GM19035 (cell line): ENCODE data around the gene PNKD.

Experiments
- ATAC-seq: cut with Tn5 transposase; IDR thresholded peaks from one replicate; pipeline ENCODE4 v1.9.1; 2021; ENCODE audit not compliant: unreplicated experiment

The PNKD gene

DNA sequence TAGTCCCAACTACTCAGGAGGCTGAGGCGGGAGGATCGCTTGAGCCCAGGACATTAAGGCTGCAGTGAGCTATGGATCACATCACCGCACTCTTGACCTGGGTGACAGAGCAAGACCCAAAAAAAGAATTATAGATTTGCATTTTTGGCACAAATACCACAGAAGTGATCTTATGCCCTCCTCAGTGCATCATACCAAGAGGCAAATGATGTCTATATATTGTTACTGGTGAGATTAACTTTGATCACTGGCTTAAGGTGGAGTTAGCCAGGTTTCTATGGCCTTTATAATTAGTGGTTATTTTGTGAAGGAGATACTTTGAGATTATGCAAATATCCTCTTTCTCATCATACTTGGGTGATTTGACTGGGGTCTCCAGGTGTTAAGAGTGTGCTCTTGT, 64.2 kb downstream of the PNKD start:
- no peak for ATAC-seq

DNA sequence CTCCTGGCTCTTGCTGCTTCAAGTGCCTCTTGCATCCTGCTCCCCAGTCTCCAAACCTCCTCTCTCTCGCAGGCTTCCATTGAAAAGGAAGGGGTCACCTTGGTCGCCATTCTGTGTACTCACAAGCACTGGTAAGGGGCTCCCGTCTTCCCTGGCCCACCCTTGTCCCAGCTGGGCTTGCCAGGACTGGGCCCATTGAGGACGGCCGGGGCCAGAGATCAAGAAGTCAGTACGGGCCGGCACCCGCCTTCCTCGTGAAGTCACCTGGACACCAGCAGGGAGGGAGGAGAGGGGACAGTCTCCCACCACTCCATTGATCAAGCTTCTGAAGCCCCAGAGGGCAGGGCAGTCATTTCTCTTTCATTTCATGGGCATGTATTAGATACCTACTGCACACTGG, 70.3 kb downstream of the PNKD start:
- ATAC-seq = no peak

DNA sequence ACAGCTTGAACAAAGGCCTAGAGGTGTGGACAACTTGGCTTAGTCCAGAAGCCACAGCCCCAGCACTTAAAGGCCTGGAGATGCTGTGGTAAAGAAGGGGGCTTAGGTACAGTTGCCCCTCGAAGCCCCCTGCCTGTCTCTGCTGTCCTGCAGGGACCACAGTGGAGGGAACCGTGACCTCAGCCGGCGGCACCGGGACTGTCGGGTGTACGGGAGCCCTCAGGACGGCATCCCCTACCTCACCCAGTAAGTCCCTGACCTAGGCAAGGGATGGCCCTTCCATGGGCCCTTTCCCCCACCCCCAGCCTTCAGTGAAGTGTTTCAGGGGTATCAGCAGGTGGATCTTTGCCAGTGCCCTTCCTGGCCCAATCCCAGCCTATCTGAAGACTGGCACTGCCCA, 71.1 kb downstream of the PNKD start:
- no peak for ATAC-seq

DNA sequence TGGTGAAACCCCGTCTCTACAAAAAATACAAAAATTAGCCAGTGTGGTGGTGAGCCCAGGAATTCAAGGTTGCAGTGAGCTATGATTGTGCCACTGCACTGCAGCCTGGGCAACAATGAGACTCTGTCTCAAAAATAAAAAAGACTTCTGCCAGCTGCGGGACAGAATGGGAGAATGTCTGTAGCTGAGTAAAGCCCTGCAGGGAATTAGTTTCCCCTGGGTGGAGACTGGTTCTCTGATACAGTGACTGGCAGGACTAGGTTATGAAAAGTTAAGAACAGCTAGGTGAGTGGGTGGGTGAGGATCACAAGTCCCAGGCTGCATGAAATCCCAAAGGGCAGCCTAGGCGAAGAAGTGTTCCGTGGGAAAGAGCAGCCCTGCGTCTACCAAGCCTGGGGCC, 72.5 kb downstream of the PNKD start:
- ATAC-seq = no peak

DNA sequence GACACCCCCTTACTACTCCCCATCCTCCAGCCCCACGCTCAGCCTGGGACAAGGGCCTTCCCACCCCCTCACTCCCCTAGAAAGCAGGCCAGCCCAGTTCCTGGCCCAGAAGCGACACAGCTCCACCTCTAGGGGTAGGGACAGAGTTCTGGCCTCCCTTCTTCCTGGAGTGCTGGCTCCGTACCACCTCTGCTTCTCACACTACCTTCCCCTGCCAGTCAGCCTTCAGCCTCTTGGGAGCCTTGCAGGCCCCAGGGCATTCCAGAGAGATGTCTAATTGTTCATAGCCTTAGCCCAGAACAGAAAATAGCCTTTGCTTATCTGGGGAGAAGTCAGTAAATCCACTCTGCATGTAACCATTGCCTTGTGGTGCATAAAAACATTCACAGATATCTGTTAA, 73.3 kb downstream of the PNKD start:
- no peak for ATAC-seq

DNA sequence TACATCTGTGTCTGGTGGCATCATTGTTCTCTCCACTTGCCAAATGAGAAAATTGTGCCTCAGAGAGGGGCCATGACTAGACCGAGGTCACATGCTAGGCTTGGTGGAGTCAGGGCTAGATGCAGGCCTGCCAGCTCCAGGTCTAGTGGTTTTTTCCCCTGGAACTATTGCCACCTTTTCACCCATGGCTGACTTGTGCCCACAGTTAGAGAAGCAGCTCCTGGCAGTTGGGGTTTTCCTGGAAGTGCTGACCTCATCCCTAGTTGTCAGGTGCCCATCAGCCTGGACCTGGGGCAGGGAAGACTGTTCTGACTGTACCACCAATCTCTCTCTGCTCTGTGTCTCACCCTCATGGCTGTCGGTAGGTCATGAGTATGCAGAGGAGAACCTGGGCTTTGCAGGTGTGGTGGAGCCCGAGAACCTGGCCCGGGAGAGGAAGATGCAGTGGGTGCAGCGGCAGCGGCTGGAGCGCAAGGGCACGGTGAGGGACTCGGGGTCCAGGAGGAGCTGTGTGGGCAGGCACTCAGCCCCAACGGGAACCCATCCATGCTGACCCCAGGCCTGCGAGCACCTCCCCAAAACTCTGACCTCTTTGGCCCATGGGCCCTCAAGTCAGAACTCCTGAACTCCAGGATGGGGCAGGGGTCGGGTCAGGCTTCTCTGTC, 73.9 kb downstream of the PNKD start:
- no peak for ATAC-seq

DNA sequence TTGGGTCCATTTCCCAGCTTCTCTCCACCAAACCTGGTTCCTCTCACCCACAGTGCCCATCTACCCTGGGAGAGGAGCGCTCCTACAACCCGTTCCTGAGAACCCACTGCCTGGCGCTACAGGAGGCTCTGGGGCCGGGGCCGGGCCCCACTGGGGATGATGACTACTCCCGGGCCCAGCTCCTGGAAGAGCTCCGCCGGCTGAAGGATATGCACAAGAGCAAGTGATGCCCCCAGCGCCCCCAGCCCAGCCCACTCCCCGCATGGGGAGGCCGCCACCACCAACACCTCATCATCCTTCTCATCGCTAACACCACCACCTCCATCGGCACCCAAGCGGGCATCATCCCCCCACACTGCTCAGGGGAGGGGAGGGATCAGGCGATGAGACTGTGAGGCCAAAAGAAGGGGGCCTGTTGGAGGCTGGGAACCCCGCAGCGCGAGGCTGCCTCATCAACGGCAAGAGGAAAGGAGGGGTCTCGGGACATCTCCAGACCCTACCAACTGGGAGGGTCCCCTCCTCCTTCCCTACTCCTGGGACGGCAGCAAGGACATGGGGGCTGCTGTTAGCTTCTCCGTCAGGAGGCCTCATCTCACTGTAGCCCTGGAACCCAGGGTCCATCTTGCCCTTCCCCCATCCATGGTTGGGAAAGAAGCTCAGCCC, 74.6 kb downstream of the PNKD start:
- ATAC-seq = no peak

DNA sequence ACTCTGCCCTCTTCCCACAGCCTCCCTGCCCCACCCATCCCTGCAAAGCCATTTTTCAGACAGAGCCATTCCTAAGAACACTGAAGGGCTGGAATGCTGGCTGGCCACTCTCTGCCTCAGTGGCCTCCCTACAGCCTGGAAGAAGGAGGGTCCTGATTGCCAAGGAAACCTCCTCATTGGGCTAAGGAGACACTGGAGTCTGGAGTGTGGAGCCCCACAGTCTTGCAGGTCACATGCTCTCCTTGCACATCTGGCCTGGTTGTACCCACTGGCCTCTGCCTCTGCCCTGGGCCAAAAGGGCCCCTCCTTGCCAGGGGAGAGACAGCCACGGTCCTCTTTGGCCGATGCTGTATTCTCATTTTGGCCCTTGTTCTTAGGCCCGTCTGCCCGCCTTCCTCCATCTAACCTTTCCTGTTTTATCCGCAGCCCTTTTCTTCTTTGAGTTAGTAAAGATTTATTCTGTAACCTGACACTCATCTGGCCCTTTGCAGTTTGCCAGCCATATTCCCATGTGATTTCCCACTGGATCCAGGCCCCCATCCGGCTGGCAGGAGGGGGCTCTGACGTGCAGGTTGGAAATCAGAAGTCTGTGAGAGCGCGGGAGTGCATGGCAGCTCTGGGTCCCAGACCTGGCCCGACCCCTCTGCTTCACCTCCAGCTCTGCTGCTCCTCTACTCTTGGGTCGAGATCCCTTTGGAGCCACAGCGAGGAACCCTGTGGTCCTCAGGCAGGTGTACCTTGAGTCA, 75.3 kb downstream of the PNKD start:
- ATAC-seq = no peak

DNA sequence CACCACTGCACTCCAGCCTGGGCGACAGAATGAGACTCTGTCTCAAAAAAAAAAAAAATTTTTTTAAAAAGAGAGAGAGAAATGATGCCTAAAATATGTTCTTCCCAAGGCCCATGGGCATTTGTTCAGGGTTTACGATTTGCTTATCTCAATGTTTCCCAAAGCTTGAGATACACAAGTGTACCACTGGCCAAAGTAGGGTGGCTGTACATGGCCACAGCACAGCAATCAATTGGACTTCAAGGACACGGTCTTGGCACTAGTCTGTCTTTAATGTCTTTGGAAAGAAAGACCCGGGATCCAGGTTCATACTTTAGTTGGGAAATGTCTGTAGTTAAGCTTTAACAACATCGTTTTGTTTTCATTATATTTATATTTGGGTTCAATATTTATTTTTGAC, 76.9 kb downstream of the PNKD start:
- ATAC-seq = no peak

DNA sequence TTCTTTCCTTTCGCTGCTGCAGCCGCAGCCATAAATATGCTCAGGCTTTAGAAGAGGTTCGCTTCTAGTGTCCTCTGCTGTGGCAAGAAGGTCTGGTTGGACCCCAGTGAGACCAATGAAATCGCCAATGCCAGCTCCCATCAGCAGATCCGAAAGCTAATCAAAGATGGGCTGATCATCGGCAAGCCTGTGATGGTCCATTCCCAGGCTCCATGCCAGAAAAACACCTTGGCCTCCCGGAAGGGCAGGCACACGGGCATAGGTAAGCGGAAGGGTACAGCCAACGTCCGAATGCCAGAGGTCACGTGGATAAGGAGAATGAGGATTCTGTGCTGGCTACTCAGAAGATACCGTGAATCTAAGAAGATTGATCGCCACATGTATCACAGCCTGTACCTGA, 83.7 kb downstream of the PNKD start:
- no peak for ATAC-seq

DNA sequence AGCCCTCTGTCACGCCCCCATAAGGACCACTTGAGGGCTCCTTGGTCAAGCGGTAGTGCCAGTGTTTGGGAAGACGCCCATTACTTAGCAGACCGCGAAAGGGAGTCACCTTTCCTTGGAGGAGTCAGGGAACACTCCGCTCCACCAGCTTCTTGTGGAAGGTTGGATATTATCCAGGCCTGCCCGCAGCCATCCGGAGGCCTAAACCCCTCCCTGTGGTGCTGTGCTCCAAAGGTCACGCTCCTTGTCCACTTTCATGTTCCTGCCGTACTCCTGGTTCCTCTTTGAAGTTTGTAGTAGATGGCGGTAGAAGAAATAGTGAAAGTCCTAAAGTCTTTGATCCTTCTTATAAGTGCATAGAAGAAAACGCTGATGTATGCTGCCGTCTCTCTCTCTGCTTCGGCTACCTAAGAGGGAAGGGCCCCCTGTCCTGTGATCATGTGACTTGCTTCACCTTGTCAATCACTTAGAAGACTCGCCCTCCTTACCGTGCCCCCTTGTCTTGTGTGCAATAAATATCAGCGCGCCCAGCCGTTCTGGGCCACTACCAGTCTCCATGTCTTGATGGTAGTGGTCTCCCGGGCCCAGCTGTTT, 84.6 kb downstream of the PNKD start:
- ATAC-seq = no peak

DNA sequence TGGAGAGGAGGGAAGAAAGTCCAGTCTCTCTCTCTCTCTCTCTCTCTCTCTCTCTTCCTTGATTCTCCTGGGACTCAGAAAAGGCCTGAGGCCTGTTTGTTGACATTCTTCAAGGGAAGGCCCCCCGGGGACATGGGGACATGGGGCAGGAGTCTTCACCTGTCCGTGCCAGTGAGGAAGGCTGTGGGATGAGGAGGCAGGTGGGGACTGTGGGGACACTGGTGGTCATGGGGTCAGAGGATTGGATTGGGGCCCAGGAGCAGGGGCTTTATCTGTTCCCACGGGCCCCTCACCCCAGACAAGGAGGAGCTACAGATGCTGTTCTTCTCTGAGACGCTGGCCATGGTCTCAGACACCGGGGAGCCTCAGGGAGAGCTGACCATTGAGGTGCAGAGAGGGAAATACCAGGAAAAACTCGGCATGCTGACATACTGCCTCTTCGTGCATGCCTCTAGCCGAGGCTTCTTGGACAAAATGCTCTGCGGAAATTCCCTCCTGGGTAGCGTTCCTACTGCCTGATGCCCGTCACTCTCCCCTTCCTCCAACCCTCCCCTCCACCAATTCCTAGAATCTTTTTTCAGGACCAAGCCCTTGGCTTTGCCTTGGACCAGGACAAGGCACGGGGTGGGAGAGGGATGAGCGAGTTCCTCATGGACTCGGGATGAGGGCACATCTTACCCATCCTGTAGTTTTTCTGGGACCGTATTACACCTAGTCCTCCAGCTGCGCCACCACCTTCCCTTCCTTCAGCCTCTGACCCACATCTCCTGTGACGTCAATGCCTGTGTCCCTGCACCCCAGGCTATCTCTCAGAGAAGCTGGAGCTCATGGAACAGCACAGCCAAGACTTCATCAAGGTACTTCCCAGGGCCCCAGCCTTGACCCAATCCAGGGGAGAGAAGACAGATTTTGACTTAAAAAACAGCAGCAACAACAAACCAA, 87.2 kb downstream of the PNKD start:
- no peak for ATAC-seq

DNA sequence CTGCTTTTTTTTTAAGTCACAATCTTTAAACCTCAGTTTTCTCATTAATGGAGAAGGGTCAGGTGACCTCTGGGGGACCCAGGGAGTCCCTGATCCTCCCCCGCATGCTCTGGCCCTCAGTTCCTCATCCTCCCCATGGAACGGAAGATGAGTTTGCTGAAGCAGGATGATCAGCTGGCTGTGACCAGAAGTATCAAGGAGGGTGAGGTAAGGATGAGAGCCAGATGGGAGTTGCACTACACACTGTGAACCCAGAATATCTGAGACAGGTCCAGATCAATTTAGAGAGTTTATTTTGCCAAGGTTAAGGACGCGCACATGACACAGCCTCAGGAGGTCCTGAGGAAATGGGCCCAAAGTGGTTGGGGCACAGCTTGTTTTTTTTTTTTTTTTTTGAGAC, 90.1 kb downstream of the PNKD start:
- ATAC-seq = no peak

DNA sequence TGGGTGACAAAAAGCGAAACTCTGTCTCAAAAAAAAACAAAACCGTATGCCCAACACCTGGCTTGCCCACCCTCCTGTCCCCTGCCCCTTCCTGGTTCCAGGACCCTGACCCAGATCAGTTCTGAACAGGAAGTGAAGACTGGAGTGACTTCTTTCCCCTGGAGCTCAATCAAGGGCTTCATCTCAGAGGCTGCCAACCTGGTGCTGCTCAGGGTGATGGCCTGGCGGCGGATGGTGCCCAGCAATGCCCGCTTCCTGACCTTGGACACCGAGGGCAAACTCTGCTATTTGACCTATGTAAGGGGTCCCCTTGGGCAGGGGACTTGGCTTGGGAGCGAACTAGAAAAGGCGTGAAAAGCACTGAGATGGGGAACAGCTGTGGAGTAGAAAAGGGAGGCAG, 92.3 kb downstream of the PNKD start:
- ATAC-seq = no peak

DNA sequence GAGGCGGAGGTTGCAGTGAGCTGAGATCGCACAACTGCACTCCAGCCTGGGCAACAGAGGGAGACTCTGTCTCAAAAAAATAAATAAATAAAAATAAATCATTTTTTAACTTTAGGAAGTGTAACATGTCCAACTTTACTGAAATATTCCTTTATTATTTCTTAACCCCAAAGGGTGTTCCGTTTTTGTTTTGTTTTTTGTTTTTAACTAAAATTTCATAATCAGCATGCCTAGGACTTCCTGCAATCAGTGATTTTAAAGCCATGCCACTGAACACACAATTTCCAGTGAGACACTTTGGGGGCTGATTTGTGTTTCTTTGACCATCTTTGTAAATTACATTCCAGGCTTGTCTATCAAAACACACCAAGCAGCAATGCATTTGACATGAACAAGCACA, 93.4 kb downstream of the PNKD start:
- ATAC-seq = no peak

DNA sequence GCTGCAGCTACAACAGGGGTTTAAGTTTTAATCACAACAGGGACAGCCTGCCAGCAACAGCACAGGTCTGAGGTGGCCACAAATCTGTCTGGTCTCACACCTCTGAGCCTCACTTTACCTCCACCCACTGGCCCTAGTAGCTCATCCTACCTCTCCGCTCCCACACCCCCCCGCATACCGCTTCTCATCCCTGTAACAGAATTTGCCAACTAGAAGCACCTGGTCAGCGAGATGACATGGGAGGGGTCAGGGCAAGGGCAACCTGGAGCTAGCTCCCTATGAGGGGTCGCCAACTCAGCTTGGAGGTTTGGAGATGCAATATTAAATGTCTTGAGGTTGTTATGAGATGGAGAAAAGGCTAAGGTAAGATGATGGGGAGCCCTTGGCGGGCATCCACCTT, 93.9 kb downstream of the PNKD start:
- no peak for ATAC-seq

DNA sequence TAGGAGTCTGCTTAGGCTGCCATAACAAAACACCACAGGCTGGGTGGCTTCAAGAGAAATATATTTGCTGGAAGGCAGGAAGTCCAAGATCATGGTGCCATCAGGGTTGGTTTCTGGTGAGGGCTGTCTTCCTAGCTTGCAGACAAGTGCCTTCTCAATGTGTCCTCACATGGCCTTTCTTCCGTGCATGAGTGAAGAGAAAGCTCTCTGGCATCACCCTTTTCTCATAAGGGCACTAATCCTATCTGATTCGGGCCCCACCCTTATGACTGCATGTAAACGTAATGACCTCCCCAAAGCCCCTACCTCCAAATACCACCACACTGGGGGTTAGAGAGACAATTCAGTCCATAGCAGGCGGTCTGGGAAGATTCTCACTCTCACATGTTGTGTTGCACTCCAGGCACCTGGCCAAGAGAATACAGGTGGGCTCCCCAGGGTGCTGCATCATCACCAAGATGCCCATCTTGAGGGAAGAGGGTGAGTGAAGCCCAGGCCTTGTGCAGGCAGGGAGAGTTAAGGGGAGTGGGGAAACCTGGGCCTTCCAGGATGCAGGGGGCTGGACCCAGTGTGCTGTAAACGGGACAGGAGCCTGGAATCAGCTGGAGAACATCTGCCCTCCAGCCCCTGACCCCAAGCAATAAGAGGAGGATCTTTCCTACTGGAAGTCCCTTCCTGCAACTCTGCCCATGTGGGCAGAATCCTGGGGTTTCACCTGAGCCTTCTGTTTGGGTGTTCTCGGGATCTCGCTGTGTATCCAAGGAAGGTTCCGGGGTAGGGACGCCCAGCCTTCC, 96.5 kb downstream of the PNKD start:
- no peak for ATAC-seq

DNA sequence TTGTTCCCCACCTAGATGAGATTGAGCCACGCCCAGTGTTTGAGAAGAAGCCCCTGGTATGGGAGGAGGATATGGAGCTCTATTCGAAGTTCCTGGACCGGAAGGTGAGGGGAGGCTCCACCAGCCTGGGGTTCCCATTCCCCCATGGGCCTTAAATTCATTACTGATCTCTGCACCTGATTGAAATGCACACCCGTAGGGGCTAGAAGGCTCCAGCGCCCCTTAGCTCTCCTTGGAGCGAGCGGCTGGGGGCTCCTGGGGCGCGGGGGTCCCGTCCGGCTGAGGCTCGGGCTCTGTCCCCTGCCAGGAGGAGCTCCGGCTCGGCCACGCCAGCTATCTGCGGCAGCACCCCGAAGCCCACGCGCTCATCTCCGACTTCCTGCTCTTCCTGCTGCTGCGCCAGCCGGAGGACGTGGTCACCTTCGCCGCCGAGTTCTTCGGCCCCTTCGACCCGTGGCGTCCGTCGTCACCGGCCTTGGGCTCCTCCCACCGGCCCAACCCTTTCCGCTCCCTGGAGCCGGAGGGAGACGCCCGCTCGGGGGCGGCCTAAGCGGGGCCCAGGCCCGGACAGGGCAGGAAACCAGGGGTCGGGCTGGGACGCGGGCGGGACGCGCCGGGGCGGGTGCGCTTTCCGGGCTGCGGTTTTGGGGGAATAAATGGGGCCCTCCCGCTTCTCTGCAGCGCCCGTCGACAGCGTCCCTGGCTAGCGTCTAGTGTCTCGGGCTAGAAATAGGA, 97.3 kb downstream of the PNKD start:
- ATAC-seq = peak; percentile 94

DNA sequence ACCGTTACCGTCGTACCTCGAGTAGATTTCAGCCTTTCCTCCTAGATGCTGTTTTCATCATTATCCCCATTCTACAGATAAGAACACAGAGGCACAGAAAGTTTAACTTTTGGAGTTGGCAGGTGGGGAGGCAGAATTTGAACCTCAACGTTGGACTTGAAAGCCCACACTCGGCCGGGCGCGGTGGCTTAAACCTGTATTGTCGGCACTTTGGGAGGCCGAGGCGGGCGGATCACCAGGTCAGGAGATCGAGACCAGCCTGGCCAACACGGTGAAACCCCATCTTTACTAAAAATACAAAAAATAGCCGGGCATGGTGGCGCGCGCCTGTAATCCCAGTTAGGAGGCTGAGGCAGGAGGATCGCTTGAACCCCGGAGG, 97.8 kb downstream of the PNKD start:
- ATAC-seq = no peak
